T1000 (cell line): Measurements from ENCODE around the gene NAGPA.
"Not testable (repeated sequence)": the region's sequence is repeated elsewhere in the genome, so short reads cannot be mapped to it uniquely, and the experiment has no call there.

Experiments used
- DNase-seq: peaks from one replicate; lab custom pipeline; 2025; ENCODE audit warnings: mixed read lengths; lab: John Stamatoyannopoulos, UW

NAGPA gene

DNA sequence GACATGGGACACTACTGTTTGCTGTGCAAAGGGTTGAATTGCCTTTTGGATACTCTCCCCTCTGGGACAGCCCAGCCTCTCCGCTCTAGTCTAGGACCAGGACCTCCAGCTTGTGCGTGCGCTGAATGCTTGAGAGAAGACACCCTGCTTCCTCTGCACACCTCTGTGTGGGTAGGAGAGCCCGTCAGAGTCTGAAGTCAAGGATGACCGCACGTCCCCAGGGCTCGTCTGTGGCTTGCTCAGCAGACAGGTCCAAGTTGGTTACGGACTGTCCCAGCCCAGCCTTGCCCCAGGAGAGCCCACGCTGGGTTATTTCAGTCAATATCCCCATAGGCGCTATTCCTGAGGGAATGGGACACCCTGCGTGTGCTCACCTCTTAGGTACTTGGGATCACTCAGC lies 28.3 kb upstream of the NAGPA start:
- no peak for DNase-seq

- no peak for DNase-seq
These were observed 26.4 kb upstream of the NAGPA start for GRCh38 chr16:5060073-5060641.

DNA sequence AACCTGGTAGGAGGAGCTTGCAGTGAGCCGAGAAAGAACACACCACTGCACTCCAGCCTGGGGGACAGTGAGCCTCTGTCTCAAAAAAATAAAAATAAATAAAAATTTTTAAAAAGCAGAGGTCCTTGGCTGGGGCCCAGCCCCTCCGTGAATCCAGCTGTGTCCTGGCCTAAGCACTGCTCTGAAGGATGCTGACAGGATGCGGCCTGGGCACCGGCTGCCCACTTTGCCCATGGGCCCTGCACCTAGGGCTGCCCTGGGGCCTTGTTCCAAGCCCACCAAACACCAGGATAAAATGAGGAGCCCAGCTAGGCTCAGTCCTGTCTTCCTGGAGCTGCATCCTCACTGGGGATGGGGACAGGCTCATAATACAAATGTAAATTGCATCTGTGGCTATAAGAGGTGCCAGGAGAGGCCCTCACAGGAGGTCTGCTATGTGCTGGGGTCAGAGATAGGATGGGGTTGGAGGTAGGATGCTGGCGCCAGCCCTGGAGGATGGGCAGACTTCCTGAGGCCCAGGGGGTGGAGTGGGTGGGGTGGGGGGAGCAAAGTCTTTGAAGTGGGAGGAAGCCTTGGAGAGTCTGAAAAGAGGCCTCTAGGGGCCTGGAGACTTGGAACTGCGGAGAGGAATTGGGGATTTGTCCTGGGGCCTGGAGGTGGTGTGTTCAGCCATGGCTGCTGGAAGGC lies 25.8 kb upstream of the NAGPA start:
- DNase-seq = no peak

DNA sequence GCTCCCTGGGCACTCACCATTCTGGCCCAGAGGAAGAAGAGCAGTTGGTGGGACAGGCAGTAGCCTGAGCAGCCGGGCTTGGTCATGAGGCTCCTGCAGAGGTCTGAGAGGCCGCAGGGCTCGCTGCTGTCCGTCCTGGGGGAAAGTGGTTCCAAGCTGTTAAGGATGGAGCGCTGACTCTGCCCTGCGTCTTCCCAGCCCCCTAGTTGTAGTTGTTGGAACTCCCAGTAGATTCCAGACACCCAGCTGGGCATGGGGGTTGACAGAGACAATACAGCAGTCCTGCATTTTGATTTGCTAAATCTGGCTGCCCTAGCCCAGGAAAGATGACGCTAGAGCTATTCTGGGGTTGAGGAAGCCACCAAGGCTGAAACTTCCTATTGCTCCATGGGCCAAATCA lies 24.7 kb upstream of the NAGPA start:
- no peak for DNase-seq

- no peak for DNase-seq
These were observed 22.6 kb upstream of the NAGPA start for GRCh38 chr16:5056352-5056751.

GRCh38 chr16:5054876-5055865 lies 21.4 kb upstream of the NAGPA start:
- no peak for DNase-seq

DNA sequence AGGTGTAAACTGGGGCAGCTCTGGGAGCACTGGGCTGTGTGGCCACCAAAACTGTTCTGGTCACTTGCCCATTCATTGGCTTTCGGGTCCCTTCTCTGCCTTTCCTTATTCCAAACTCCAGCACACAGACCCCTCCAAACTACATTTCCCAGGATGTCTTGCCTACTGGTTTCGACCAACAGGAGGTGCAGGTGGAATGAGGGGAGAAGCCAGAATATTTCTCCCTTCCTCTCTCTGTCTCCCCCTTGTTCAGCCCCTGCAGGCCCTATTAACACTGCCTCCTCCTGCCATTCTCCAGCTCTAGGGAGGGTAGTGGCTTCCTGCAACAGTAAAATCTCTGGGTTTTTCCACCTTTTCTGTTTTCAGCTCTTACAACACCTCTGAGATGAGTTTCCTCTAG lies 13.2 kb upstream of the NAGPA start:
- DNase-seq = no peak

GRCh38 chr16:5045499-5046115 lies 11.9 kb upstream of the NAGPA start:
- no peak for DNase-seq

GRCh38 chr16:5044581-5044980 lies 10.8 kb upstream of the NAGPA start:
- not testable (repeated sequence) for DNase-seq

GRCh38 chr16:5044011-5044540 lies 10.3 kb upstream of the NAGPA start:
- DNase-seq = no peak

- no peak for DNase-seq
These were observed 8.9 kb upstream of the NAGPA start for GRCh38 chr16:5042574-5043171.

GRCh38 chr16:5041600-5042133 lies 7.9 kb upstream of the NAGPA start:
- no peak for DNase-seq

DNA sequence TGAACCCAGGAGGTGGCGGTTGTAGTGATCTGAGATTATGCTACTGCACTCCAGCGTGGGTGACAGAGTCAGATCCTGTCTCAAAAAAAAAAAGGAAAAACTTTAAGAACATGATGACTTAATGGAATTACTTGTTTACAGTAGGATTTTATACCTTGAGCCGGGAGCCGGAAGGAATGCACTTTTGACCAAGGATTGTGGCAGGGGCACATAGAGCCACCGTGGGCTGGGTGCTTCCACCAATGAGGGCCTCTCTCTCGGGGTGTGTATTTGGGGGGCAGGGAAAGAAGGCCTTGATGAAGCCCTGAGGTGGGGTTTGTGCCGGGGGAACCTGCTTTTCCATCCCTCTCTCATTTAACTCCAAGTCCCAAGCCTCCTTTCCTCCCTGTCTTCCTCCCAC lies 6.7 kb upstream of the NAGPA start:
- DNase-seq = no peak

- DNase-seq = no peak
These were observed 2.8 kb upstream of the NAGPA start for GRCh38 chr16:5036228-5037156.

- no peak for DNase-seq
These were observed 2.1 kb upstream of the NAGPA start for GRCh38 chr16:5035909-5036227.

DNA sequence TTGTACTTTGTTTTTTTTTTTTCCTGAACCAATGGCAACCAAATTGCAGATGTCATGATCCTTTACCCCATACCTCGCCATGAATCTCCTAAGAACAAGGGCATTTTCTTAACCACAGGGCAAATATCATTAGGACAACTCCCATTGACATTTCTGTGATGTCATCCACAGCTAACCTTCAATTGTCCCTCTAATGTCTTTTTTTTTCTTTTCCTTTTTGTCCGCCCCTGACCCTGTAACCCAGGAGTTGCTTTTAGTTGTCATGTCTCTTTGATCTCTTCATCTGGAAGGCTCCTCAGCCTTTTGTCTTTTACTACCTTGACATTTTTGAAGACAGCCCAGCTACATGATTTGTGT lies 410 bp upstream of the NAGPA start:
- no peak for DNase-seq

- no peak for DNase-seq
These were observed 977 bp downstream of the NAGPA start for GRCh38 chr16:5032748-5033167.

GRCh38 chr16:5031601-5032000 lies 2.1 kb downstream of the NAGPA start:
- no peak for DNase-seq

GRCh38 chr16:5030251-5030870 lies 3.4 kb downstream of the NAGPA start:
- DNase-seq = no peak

DNA sequence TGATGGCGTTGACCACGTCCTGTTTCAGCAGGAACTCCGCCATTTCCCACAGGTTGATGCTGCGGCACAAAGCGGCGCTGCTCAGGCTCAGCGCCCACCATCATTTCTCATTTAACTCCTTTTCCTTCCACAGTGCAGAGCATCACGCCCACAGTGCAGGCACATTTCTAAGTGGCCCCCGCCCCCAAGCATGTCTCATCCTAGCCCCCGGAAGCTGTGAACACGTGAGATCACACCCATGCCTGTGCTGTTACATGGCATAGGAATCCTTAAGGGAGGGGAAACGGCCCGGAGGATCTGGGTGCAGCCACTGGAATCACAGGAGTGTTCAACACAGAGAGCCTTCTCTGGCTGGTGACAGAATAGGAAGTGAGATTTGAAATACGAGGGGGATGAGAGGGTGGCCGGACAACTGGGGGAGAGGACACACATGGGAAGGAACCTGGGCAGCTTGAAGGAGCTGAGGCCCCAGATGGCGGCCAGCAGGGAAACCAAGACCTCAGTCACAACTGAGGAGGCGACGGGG lies 4.7 kb downstream of the NAGPA start:
- DNase-seq = no peak
